Type B pancreatic cell (in vitro differentiated cells): ENCODE results near the gene ACSS2. TPM values are rescaled to one million over a fixed set of nuclear protein-coding genes. Genes with fewer than 3 reads are reported as not detected.
A peak's percentile ranks its signal among the peaks of the same experiment; 100 is the strongest.

Experiments
- DNase-seq: peaks from one replicate; pipeline ENCODE4 v3.0.0; 2021; ENCODE audit warnings: mixed read lengths; ENCODE audit not compliant: unreplicated experiment; ENCODE audit errors: extremely low spot score
- H3K27ac Mint-ChIP-seq: 2 replicates; pipeline ENCODE4 v1.8.0; 2021; ENCODE audit warnings: mild to moderate bottlenecking, mixed read lengths
- H3K27me3 Mint-ChIP-seq: 2 replicates; pipeline ENCODE4 v1.8.0; 2021; ENCODE audit warnings: mixed read lengths
- H3K36me3 Mint-ChIP-seq: 2 replicates; pipeline ENCODE4 v1.8.0; 2021; ENCODE audit warnings: mixed read lengths
- H3K4me1 Mint-ChIP-seq: one replicate; pipeline ENCODE4 v1.8.0; 2021; ENCODE audit warnings: mixed read lengths; ENCODE audit not compliant: unreplicated experiment
- H3K4me3 Mint-ChIP-seq: 2 replicates; pipeline ENCODE4 v1.8.0; 2021; ENCODE audit warnings: mild to moderate bottlenecking, mixed read lengths
- H3K9me3 Mint-ChIP-seq: 2 replicates; pipeline ENCODE4 v1.8.0; 2021; ENCODE audit warnings: mixed read lengths
- total RNA-seq: library from RNA; stranded (reverse); gene quantifications from 2 replicates; pipeline ENCODE4 v1.2.1, GENCODE V29; 2021; ENCODE audit warnings: low replicate concordance
- TF ChIP-seq, protein P1 (sequence below): fragments of 200-600 bp; sonication (generic); conservative IDR thresholded peaks from 2 replicates; pipeline ENCODE4 v1.5.0; 2021; ENCODE audit warnings: antibody characterized with exemption, mild to moderate bottlenecking

Gene ACSS2
- total RNA-seq, 1 donor from 2014 or later = 59.2 TPM

- no peaks in the 10 kb centered on the region for H3K9me3 Mint-ChIP-seq
- peak overlapping the region; percentile 96 for H3K4me3 Mint-ChIP-seq
- peaks cover 41% of the 10 kb centered on the region for H3K4me1 Mint-ChIP-seq
- DNase-seq = no peak
- H3K27me3 Mint-ChIP-seq = peaks cover 3% of the 10 kb centered on the region
- H3K36me3 Mint-ChIP-seq = peaks cover 10% of the 10 kb centered on the region
- TF ChIP-seq, protein P1, sequence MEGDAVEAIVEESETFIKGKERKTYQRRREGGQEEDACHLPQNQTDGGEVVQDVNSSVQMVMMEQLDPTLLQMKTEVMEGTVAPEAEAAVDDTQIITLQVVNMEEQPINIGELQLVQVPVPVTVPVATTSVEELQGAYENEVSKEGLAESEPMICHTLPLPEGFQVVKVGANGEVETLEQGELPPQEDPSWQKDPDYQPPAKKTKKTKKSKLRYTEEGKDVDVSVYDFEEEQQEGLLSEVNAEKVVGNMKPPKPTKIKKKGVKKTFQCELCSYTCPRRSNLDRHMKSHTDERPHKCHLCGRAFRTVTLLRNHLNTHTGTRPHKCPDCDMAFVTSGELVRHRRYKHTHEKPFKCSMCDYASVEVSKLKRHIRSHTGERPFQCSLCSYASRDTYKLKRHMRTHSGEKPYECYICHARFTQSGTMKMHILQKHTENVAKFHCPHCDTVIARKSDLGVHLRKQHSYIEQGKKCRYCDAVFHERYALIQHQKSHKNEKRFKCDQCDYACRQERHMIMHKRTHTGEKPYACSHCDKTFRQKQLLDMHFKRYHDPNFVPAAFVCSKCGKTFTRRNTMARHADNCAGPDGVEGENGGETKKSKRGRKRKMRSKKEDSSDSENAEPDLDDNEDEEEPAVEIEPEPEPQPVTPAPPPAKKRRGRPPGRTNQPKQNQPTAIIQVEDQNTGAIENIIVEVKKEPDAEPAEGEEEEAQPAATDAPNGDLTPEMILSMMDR = no peak
- peak overlapping the region; percentile 73 for H3K27ac Mint-ChIP-seq
These were observed 5.0 kb upstream of the ACSS2 start for GRCh38 chr20:34871320-34871926.

DNA sequence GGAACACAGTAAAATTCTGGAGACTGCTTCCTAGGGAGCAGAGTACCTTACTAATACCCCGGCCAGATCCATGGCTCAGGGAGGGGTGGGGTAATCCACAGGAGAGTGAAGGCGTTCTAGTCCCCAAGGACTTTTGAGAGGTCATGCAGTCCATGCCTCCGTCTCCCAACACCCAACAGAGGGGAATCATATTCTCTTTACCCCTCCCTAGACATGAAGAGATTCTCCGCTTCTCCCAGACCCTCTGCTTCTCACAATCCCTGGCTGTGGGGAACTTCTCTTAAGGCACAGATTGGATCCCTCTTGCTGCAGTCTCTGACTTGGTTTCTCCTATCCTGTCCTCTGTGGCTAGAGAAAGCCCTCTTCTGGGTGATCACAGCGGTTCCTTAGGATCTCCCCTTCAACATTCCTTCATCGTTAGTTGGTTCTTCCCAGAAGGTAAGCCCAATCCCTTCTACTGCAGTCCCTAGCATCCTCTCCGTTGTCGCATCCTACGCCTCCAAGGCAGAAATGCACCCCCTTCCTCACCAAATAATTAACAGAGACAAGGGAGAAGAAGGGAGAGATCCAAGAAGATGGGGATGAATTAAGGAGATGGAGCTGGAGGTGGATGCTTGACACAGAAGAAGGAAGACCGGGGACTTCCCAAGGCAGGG, 4.3 kb upstream of the ACSS2 start:
- Mint-ChIP-seq H3K27me3 (peaks cover 3% of the 10 kb centered on the region), H3K4me3 (peak overlapping the region; percentile 96), H3K27ac (peak overlapping the region; percentile 65), H3K9me3 (no peaks in the 10 kb centered on the region), H3K4me1 (peaks cover 45% of the 10 kb centered on the region), H3K36me3 (peaks cover 10% of the 10 kb centered on the region)
- no peak for DNase-seq
- TF ChIP-seq, protein P1 = no peak

DNA sequence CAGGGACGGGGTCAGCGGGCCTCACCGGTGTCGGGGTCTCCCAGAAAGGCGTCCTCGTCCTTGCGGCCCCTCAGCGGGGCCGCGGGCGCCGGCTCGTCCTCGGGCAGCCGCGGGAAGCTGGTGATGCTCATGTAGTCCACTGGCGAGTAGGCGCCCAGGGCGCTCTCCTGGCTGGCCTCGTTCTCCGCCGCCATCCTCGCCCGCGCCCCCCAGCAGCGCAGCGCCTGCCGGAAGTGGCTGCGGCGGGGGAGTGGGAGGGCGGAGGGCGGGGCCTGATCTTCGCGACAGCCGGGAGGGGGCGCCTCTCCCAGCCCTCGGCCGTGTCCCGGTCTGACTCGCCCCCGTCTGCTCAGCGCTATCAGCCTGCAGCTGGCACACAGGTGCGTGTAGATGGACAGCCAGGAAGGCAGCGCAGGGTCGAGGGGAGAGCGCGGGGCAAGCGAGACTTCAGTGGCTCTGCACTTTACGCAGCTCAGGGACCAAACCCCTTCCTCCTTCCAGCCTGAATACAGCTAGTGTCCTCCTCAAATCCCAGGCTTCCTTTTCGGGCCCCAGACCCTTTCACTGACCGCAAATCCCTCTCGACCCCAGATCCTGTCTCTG, 3.7 kb upstream of the ACSS2 start, which contains the start of gene GGT7:
Gene GGT7 (minus strand): TSS at position 235 of the 603 bp plus-strand sequence. CDS start 41 bp downstream, at position 194.
- H3K4me1 Mint-ChIP-seq = peaks cover 49% of the 10 kb centered on the region
- H3K27ac Mint-ChIP-seq = peak within 1 kb of the TSS; percentile 96

DNA sequence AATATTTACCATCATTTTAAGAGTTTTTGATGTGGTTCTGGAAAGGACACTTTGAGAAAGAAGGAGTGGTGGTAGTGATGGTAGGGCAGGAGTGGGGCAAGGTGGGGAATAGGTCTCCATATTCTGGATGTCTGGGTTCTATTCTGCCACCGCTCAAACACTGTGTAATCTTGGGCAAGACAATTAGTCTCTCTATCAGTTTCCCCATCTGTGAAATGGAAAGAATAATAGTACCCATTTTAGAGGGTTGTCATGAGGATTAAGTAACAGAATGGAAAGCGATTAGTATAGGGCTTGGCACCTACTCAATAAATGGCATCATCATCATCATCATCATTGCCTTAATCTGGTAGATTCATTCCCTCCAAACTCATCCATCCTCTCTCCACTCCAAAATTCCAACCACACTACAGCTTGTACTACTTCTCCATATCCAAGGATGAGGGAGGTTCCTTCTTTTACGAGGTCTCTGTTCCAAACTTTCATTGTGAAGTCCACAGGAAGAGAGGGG, 2.8 kb upstream of the ACSS2 start:
- peaks cover 49% of the 10 kb centered on the region for H3K4me1 Mint-ChIP-seq
- peak overlapping the region; percentile 96 for H3K27ac Mint-ChIP-seq
- peaks cover 10% of the 10 kb centered on the region for H3K36me3 Mint-ChIP-seq
- peak; percentile 7 for DNase-seq
- H3K27me3 Mint-ChIP-seq = peaks cover 3% of the 10 kb centered on the region
- TF ChIP-seq, protein P1 = no peak
- peak overlapping the region; percentile 98 for H3K4me3 Mint-ChIP-seq
- H3K9me3 Mint-ChIP-seq = no peaks in the 10 kb centered on the region

More for the DNA sequence above, 3.7 kb upstream of the ACSS2 start, which contains the start of gene GGT7:
- Mint-ChIP-seq H3K36me3 (peaks cover 10% of the 10 kb centered on the region), H3K4me3 (peak within 1 kb of the TSS; percentile 98), H3K27me3 (peaks cover 3% of the 10 kb centered on the region), H3K9me3 (no peaks in the 10 kb centered on the region)
- TF ChIP-seq, protein P1 = peak; percentile 83
- peak; percentile 93 for DNase-seq

DNA sequence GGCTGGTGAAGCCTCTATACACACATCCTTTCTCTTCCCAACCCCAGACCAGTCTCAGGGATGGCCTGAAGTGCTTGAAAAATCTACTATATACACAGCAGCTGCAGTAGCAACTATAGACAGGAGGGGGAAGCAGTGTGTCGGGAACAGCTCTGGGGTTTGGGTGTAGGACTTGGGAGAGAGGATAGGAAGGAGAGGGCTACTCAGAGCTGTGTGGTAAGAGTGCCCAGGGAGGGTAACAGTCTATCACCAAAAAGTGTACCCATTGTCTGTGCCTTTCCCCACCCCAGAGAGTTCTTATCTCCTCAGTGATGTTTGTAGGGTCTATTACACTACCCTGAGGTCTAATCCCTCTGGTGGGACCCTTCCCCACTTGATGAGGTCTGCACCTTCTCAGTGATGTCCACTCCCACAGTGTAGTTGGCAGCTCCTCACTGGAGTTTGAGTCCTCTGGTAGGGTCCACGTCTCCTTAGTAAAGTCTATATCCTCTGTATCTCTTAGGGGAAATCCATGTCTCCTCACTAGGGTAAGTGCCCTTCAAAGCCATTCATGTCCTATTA, 2.2 kb upstream of the ACSS2 start:
- Mint-ChIP-seq H3K4me1 (peaks cover 51% of the 10 kb centered on the region), H3K27ac (peak overlapping the region; percentile 96), H3K36me3 (peaks cover 12% of the 10 kb centered on the region), H3K9me3 (no peaks in the 10 kb centered on the region), H3K4me3 (peak overlapping the region; percentile 98), H3K27me3 (peaks cover 3% of the 10 kb centered on the region)
- TF ChIP-seq, protein P1 = peak; percentile 90
- DNase-seq = no peak
